ENCODE results near the gene PPP1R3F. TPM values are rescaled to one million over a fixed set of nuclear protein-coding genes. Genes with fewer than 3 reads are reported as not detected.

Gene PPP1R3F
- total RNA-seq, 1 experiment from 2014 or later: 7.3 TPM

DNA sequence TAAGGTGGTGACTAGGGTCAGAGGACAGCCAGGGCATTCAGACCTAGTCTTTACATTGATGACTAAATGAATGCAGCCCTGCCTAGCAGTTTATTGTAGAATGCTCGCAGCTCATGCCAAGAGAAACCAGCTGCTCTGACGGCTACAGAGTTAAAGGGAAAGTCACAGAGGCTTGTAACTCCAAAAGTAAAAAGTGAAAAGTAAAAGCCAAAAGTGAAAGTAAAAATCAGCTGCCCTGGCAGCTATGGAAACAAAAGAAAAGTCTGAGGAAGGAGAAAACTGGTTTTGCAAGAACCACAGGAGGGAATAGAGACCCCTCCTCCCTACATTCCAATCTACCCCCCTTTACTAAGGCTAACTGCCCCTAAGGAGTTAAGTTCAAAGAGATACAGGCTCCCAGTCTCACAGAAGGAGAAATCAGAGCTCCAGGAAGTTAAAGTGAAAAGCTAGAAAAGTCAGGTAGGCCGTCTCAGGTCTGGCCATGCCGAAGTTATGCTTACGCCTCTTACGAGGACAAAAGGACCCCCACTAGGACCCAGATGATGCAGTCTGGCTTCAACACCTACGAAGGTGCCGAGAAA lies 39.9 kb downstream of the PPP1R3F start:
- Histone ChIP-seq H4K20me1 (ENCODE audit: control insufficient read depth, insufficient read depth, insufficient read length) (no peaks in the 10 kb centered on the region), H2BK15ac (ENCODE audit: low read depth, low read length) (no peak overlapping the region), H3K9ac (ENCODE audit: extremely low read depth, insufficient read length, low read length) (no peak overlapping the region), H2BK120ac (ENCODE audit: low read depth, low read length, poor library complexity, severe bottlenecking) (no peak overlapping the region), H3K4me1 (ENCODE audit: insufficient read depth, low read length) (peaks cover 4% of the 10 kb centered on the region; the same call in 1 of the 2 replicates), H3K14ac (ENCODE audit: insufficient read depth, low read length) (no peak overlapping the region), H2BK12ac (ENCODE audit: insufficient read length, low read depth, low read length) (no peak overlapping the region), H3K4ac (ENCODE audit: low read depth, low read length) (no peak overlapping the region), H3K56ac (ENCODE audit: insufficient read length, low read depth, low read length) (no peak overlapping the region), H2AFZ (ENCODE audit: low read length) (no peak overlapping the region), H3K23me2 (ENCODE audit: insufficient read length, low read depth, low read length, poor library complexity, severe bottlenecking) (no peaks in the 10 kb centered on the region), H3K27ac (ENCODE audit: insufficient read length, low read depth, low read length) (peak overlapping the region; percentile 59), H2BK20ac (ENCODE audit: low read depth, low read length, poor library complexity, severe bottlenecking) (no peak overlapping the region), H3T11ph (ENCODE audit: low read length) (peak overlapping the region; percentile 53), H4K91ac (ENCODE audit: insufficient read length, low read depth, low read length) (no peak overlapping the region), H2AK5ac (ENCODE audit: insufficient read length, low read length) (no peak overlapping the region), H4K8ac (replicated peaks; ENCODE audit: insufficient read length, low read depth, low read length) (no peak overlapping the region), H3K18ac (ENCODE audit: insufficient read length, low read depth, low read length) (peak overlapping the region; percentile 67), H3K27me3 (ENCODE audit: insufficient read depth, low read length) (no peaks in the 10 kb centered on the region), H3K23ac (ENCODE audit: insufficient read length, low read depth, low read length) (no peak overlapping the region), H2BK5ac (ENCODE audit: insufficient read length, low read length) (no peak overlapping the region), H3K79me2 (ENCODE audit: insufficient read depth, low read length) (no peaks in the 10 kb centered on the region), H4K5ac (ENCODE audit: insufficient read length, low read depth, low read length) (no peak overlapping the region), H3K4me2 (ENCODE audit: insufficient read depth, insufficient read length, low read length) (peak overlapping the region; percentile 53), H3K9me3 (ENCODE audit: control insufficient read depth, low read depth, low read length) (peaks cover 24% of the 10 kb centered on the region), H3K79me1 (ENCODE audit: insufficient read depth, low read depth, low read length, poor library complexity, severe bottlenecking) (no peaks in the 10 kb centered on the region)
- peaks cover 0 to 10% (median 0%) of the 10 kb centered on the region in 3 experiments; a peak in 2 of 7 replicates for H3K36me3 Mint-ChIP-seq (ENCODE audit: insufficient read depth in 1 of 3, low read depth in 3 of 3)
- DNase-seq: peak; percentile 51
- H3K27ac Mint-ChIP-seq: peak overlapping the region; percentile 95 to 97 (median 96)
- peaks cover 62 to 64% of the 10 kb centered on the region in 2 experiments for H3K9me3 Mint-ChIP-seq
- H3K4me3 Mint-ChIP-seq: peak overlapping the region; percentile 43 to 71
- H3K27me3 Mint-ChIP-seq (ENCODE audit: low read depth): peaks cover 6% of the 10 kb centered on the region
- no CpG with 5 or more reads among the region's 8 CpGs for WGBS (ENCODE audit: extremely low coverage, insufficient read length, low lambda C conversion rate)
- TF ChIP-seq, protein P1, sequence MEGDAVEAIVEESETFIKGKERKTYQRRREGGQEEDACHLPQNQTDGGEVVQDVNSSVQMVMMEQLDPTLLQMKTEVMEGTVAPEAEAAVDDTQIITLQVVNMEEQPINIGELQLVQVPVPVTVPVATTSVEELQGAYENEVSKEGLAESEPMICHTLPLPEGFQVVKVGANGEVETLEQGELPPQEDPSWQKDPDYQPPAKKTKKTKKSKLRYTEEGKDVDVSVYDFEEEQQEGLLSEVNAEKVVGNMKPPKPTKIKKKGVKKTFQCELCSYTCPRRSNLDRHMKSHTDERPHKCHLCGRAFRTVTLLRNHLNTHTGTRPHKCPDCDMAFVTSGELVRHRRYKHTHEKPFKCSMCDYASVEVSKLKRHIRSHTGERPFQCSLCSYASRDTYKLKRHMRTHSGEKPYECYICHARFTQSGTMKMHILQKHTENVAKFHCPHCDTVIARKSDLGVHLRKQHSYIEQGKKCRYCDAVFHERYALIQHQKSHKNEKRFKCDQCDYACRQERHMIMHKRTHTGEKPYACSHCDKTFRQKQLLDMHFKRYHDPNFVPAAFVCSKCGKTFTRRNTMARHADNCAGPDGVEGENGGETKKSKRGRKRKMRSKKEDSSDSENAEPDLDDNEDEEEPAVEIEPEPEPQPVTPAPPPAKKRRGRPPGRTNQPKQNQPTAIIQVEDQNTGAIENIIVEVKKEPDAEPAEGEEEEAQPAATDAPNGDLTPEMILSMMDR (conservative IDR thresholded peaks at IDR 0.05): no peak
- peaks cover 38 to 46% of the 10 kb centered on the region in 2 experiments for H3K4me1 Mint-ChIP-seq

Measured in H9 (cell line).